Immature natural killer cell (primary cell): ENCODE results near the gene SLC25A44. TPM values are rescaled to one million over a fixed set of nuclear protein-coding genes. Genes with fewer than 3 reads are reported as not detected.
A peak's percentile ranks its signal among the peaks of the same experiment; 100 is the strongest.
"Not testable (repeated sequence)": the region's sequence is repeated elsewhere in the genome, so short reads cannot be mapped to it uniquely, and the experiment has no call there.

Experiments used
- DNase-seq, 3 donors: peaks; one replicate each; pipeline ENCODE4 v3.0.0; 2022; ENCODE audit warnings: mixed read lengths in 1 of 3
- H3K27ac Mint-ChIP-seq, 6 donors: one replicate each; pipeline ENCODE4 v1.8.0; 2020; ENCODE audit warnings: mixed read lengths in 6 of 6, mild to moderate bottlenecking in 5 of 6, inconsistent platforms in 4 of 6, moderate library complexity in 3 of 6
- H3K27me3 Mint-ChIP-seq, 3 donors: one replicate each; pipeline ENCODE4 v1.8.0; 2020 to 2021; ENCODE audit warnings: low read depth in 3 of 3, mild to moderate bottlenecking in 3 of 3, mixed read lengths in 3 of 3, moderate library complexity in 3 of 3, inconsistent platforms in 1 of 3
- H3K36me3 Mint-ChIP-seq, 3 donors: one replicate each; pipeline ENCODE4 v1.8.0; 2020; ENCODE audit warnings: mixed read lengths in 3 of 3, inconsistent platforms in 2 of 3, mild to moderate bottlenecking in 2 of 3
- H3K4me1 Mint-ChIP-seq, 2 donors: one replicate each; pipeline ENCODE4 v1.8.0; 2020; ENCODE audit warnings: inconsistent platforms in 2 of 2, mild to moderate bottlenecking in 2 of 2, mixed read lengths in 2 of 2, moderate library complexity in 1 of 2
- H3K4me3 Mint-ChIP-seq, 5 donors: one replicate each; pipeline ENCODE4 v1.8.0; 2020; ENCODE audit warnings: mild to moderate bottlenecking in 5 of 5, mixed read lengths in 5 of 5, inconsistent platforms in 3 of 5, moderate library complexity in 3 of 5
- H3K9me3 Mint-ChIP-seq, 6 donors: one replicate each; pipeline ENCODE4 v1.8.0; 2020; ENCODE audit warnings: mild to moderate bottlenecking in 6 of 6, mixed read lengths in 6 of 6, inconsistent platforms in 4 of 6, moderate library complexity in 3 of 6
- polyA plus RNA-seq, 3 donors: library from polyadenylated mRNA; unstranded; fragments of 300-500 nt; fragmentation: Illumina TruSeq; gene quantifications; one replicate each; pipeline ENCODE4 v1.2.3, GENCODE V29; 2021

Gene SLC25A44
- polyA plus RNA-seq, 3 donors from 2014 or later, result 5.5 to 21.5 (median 12.1) TPM

- Mint-ChIP-seq H3K27me3 (peaks cover 0 to 7% (median 0%) of the 10 kb centered on the region in 3 donors), H3K4me3 (peak overlapping the region in 1 of 5 donors; percentile 14), H3K9me3 (no peaks in the 10 kb centered on the region), H3K27ac (peak overlapping the region in 5 of 6 donors; percentile 31 to 71 (median 48)), H3K4me1 (peaks cover 48 to 63% of the 10 kb centered on the region in 2 donors), H3K36me3 (peaks cover 0 to 17% (median 9%) of the 10 kb centered on the region in 3 donors)
- DNase-seq, result no peak
Observed at GRCh38 chr1:156198831-156199349, 5.0 kb downstream of the SLC25A44 start.

DNA sequence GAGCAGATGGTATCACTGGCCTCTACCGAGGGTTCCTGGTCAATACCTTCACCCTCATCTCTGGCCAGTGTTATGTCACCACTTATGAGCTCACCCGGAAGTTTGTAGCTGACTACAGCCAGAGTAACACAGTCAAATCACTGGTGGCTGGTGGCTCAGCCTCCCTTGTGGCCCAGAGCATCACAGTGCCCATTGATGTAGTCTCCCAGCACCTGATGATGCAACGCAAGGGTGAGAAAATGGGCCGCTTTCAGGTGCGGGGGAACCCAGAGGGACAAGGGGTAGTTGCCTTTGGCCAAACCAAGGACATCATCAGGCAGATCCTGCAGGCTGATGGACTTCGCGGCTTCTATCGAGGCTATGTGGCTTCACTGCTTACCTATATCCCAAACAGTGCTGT lies 6.1 kb downstream of the SLC25A44 start:
- H3K27me3 Mint-ChIP-seq, result peaks cover 0 to 2% (median 0%) of the 10 kb centered on the region in 3 donors
- peaks cover 38 to 55% of the 10 kb centered on the region in 2 donors for H3K4me1 Mint-ChIP-seq
- peak overlapping the region in 2 of 6 donors; percentile 2 to 30 for H3K27ac Mint-ChIP-seq
- DNase-seq, result no peak
- H3K36me3 Mint-ChIP-seq, result peaks cover 0 to 17% (median 7%) of the 10 kb centered on the region in 3 donors
- no peaks in the 10 kb centered on the region for H3K9me3 Mint-ChIP-seq
- no peak overlapping the region for H3K4me3 Mint-ChIP-seq

DNA sequence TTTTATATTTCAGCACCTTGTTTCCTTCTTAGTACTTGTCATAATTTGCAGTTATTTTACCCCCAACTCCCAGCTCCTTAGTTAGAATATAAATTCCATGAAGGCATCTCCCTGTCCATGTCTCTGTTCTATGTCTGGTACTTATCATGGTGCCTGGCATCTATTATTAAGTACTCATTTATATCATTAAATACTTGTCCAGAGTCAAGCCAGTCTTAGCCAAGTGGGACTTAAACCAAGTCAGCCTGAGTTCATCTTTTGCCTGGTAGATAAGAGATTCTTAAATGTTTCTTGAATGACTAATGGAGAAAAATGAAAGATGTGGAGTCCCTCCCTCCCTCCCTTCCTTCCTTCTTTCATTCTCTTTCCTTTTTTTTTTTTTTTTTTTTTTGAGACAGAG lies 9.4 kb downstream of the SLC25A44 start:
- peaks cover 0 to 2% (median 0%) of the 10 kb centered on the region in 3 donors for H3K27me3 Mint-ChIP-seq
- no peaks in the 10 kb centered on the region for H3K9me3 Mint-ChIP-seq
- H3K4me3 Mint-ChIP-seq, result no peak overlapping the region
- H3K36me3 Mint-ChIP-seq, result peaks cover 4 to 30% (median 11%) of the 10 kb centered on the region in 3 donors
- no peak overlapping the region for H3K27ac Mint-ChIP-seq
- no peak for DNase-seq
- H3K4me1 Mint-ChIP-seq, result peaks cover 23 to 28% of the 10 kb centered on the region in 2 donors

DNA sequence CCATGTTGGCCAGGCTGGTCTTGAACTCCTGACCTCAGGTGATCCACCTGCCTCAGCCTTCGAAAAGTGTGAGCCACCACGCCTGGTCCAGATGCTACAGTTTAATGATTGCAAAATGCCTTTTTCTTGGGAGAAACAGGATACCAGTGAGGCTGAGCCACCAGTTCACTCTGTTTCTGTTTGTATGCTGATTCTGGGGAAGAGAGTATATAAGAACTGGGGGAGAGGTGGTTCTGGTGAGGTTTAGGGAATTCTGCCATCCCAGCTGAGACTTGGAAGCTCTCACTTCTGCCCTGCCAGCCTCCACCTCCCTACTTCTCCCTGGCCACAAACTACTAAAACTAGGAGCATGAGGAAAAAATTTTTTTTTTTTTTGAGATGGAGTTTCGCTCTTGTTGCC lies 10.8 kb downstream of the SLC25A44 start:
- no peak for DNase-seq
- H3K27me3 Mint-ChIP-seq, result peaks cover 0 to 2% (median 0%) of the 10 kb centered on the region in 3 donors
- H3K4me3 Mint-ChIP-seq, result no peak overlapping the region
- no peak overlapping the region for H3K27ac Mint-ChIP-seq
- peaks cover 11 to 15% of the 10 kb centered on the region in 2 donors for H3K4me1 Mint-ChIP-seq
- peaks cover 11 to 36% (median 11%) of the 10 kb centered on the region in 3 donors for H3K36me3 Mint-ChIP-seq
- H3K9me3 Mint-ChIP-seq, result no peaks in the 10 kb centered on the region

GRCh38 chr1:156211243-156211642 lies 17.3 kb downstream of the SLC25A44 start:
- DNase-seq, result no peak
- H3K9me3 Mint-ChIP-seq, result no peaks in the 10 kb centered on the region
- H3K4me3 Mint-ChIP-seq, result peak overlapping the region in 4 of 5 donors; percentile 14 to 97 (median 28)
- peak overlapping the region; percentile 15 to 99 (median 81) for H3K27ac Mint-ChIP-seq
- H3K27me3 Mint-ChIP-seq, result peaks cover 0 to 6% (median 2%) of the 10 kb centered on the region in 3 donors
- H3K4me1 Mint-ChIP-seq, result peaks cover 24 to 31% of the 10 kb centered on the region in 2 donors
- H3K36me3 Mint-ChIP-seq, result peaks cover 0 to 28% (median 6%) of the 10 kb centered on the region in 3 donors

DNA sequence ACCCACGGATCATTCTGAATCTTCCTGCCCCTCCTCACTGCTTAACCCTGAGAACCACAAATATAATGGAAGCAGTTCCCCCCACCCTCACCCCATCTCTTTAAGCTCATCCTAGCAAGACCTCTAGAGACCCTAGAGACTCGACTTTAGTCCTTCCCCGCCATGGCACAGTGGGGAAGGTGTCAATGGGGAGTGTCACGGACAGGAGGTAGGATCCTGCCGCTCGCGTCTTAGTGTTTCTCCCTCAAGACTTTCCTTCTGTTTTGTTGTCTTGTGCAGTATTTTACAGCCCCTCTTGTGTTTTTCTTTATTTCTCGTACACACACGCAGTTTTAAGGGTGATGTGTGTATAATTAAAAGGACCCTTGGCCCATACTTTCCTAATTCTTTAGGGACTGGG lies 18.2 kb downstream of the SLC25A44 start:
- Mint-ChIP-seq H3K4me1 (peaks cover 24 to 31% of the 10 kb centered on the region in 2 donors), H3K4me3 (peak overlapping the region; percentile 90 to 99 (median 97)), H3K9me3 (no peaks in the 10 kb centered on the region), H3K27ac (peak overlapping the region; percentile 97 to 99 (median 98)), H3K27me3 (peaks cover 0 to 6% (median 2%) of the 10 kb centered on the region in 3 donors), H3K36me3 (peaks cover 0 to 25% (median 6%) of the 10 kb centered on the region in 3 donors)
- DNase-seq, result no peak

DNA sequence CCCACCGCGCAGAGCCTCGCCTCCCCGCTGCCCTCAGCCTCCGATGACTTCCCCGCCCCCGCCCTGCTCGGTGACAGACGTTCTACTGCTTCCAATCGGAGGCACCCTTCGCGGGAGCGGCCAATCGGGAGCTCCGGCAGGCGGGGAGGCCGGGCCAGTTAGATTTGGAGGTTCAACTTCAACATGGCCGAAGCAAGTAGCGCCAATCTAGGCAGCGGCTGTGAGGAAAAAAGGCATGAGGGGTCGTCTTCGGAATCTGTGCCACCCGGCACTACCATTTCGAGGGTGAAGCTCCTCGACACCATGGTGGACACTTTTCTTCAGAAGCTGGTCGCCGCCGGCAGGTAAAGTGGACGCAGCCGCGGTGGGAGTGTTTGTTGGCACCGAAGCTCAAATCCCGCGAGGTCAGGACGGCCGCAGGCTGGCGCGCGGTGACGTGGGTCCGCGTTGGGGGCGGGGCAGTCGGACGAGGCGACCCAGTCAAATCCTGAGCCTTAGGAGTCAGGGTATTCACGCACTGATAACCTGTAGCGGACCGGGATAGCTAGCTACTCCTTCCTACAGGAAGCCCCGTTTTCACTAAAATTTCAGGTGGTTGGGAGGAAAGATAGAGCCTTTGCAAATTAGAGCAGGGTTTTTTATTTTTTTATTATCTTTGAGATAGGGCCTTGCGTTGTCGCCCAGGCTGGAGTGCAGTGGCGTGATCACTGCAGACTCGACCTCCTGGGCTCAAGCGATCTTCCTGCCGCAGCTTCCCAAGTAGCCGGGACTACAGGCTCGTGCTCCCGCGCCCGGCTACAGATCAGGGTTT lies 19.1 kb downstream of the SLC25A44 start, which contains the start of gene PMF1:
Gene PMF1 (plus strand): TSS at position 175 of the 811 bp plus-strand sequence. CDS start 9 bp downstream, at position 184.
- Mint-ChIP-seq H3K4me1 (peaks cover 28 to 37% of the 10 kb centered on the region in 2 donors), H3K9me3 (no peaks in the 10 kb centered on the region), H3K27ac (peak within 1 kb of the TSS; percentile 97 to 99 (median 98)), H3K36me3 (peaks cover 0 to 22% (median 6%) of the 10 kb centered on the region in 3 donors), H3K27me3 (peaks cover 0 to 6% (median 2%) of the 10 kb centered on the region in 3 donors), H3K4me3 (peak within 1 kb of the TSS; percentile 90 to 99 (median 97))
- peak; percentile 95 for DNase-seq

- peaks cover 31 to 40% of the 10 kb centered on the region in 2 donors for H3K4me1 Mint-ChIP-seq
- no peak for DNase-seq
- peaks cover 0 to 6% (median 2%) of the 10 kb centered on the region in 3 donors for H3K27me3 Mint-ChIP-seq
- no peaks in the 10 kb centered on the region for H3K9me3 Mint-ChIP-seq
- H3K4me3 Mint-ChIP-seq, result peak overlapping the region; percentile 90 to 99 (median 97)
- H3K27ac Mint-ChIP-seq, result peak overlapping the region; percentile 97 to 99 (median 98)
- H3K36me3 Mint-ChIP-seq, result peaks cover 0 to 19% (median 4%) of the 10 kb centered on the region in 3 donors
Observed at GRCh38 chr1:156213644-156213966, 19.7 kb downstream of the SLC25A44 start.

DNA sequence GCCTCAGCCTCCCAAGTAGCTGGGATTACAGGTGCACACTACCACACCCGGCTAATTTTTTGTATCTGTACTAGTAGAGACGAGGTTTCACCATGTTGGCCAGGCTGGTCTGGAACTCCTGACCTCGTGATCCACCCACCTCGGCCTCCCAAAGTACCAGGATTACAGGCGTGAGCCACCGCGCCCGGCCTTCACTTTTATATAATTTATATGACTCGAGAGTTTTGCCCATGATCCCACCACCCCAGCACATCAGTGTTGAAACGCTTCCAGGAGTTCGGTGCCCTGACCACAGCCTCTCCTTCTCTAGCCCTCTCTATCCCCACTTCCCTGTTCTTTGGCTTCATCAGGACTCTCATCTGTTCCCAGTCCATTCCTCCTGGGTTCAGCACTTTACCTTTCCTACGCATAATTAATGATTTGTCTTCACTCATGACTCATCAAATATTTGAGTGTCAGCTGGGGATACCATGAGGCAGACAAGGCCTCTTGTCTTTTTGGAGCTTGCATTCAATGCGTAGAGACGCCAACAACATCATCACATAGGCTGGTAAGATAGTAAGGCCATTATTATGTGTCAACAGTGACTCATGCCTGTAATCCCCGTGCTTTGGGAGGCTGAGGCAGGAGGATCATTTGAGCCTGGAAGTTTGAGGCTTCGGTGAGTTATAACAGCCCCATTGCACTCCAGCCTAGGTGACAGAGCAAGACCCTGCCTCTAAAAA lies 20.3 kb downstream of the SLC25A44 start:
- Mint-ChIP-seq H3K27me3 (peaks cover 0 to 6% (median under 1%) of the 10 kb centered on the region in 3 donors), H3K36me3 (peaks cover 0 to 13% (median 0%) of the 10 kb centered on the region in 3 donors), H3K4me3 (peak overlapping the region; percentile 55 to 88 (median 74)), H3K4me1 (peaks cover 31 to 43% of the 10 kb centered on the region in 2 donors), H3K9me3 (no peaks in the 10 kb centered on the region), H3K27ac (peak overlapping the region; percentile 61 to 99 (median 88))
- DNase-seq, result no peak

DNA sequence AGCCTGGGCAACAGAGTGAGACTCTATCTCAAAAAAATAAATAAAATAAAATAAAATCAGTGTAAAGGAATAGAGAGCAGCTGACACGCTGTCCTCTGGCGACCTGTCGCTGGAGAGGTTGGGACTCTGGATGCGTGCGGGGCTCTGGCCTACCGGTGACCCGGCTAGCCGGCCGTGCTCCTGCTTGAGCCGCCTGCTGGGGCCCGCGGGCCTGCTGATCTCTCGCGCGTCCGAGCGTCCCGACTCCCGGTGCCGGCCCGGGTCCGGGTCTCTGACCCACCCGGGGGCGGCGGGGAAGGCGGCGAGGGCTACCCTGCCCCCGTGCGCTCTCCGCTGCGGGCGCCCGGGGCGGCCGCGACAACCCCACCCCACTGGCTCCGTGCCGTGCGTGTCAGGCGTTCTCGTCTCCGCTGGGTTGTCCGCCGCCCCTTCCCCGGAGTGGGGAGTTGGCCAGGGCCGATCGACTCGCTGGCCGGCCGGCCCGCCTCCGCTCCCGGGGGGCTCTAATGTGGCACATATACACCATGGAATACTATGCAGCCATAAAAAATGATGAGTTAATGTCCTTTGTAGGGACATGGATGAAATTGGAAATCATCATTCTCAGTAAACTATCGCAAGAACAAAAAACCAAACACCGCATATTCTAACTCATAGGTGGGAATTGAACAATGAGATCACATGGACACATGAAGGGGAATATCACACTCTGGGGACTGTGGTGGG lies 22.6 kb downstream of the SLC25A44 start:
- not testable (repeated sequence) for H3K27me3 Mint-ChIP-seq, H3K27ac Mint-ChIP-seq, DNase-seq, H3K9me3 Mint-ChIP-seq, H3K4me3 Mint-ChIP-seq
- H3K4me1 Mint-ChIP-seq, result peaks cover 32 to 46% of the 10 kb centered on the region in 2 donors
- H3K36me3 Mint-ChIP-seq, result peaks cover 6 to 14% (median 7%) of the 10 kb centered on the region in 3 donors

DNA sequence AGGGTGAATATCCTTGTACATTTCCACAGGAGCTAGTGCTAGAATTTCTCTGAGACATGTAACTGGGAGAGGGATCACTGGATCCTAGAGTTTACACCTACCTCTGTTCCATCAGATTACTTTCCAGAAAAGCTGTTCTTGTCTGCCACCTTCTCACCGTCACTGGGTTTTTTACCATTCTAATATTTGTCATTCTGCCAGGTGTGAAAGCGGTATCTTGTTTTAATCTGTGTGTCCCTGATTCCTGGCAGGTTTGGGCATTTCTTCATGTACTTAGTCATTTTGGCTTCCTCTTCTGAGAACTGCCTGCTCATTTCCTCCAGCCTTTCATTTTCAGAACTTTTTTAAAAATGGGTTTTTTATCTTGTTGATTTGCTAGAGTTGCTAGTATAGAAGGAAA lies 24.0 kb downstream of the SLC25A44 start:
- Mint-ChIP-seq H3K4me1 (peaks cover 21 to 35% of the 10 kb centered on the region in 2 donors), H3K27ac (peak overlapping the region in 4 of 6 donors; percentile 28 to 82 (median 52)), H3K4me3 (peak overlapping the region in 1 of 5 donors; percentile 27), H3K9me3 (no peaks in the 10 kb centered on the region), H3K36me3 (peaks cover 11 to 24% (median 16%) of the 10 kb centered on the region in 3 donors), H3K27me3 (peaks cover 0 to 3% (median 0%) of the 10 kb centered on the region in 3 donors)
- no peak for DNase-seq

DNA sequence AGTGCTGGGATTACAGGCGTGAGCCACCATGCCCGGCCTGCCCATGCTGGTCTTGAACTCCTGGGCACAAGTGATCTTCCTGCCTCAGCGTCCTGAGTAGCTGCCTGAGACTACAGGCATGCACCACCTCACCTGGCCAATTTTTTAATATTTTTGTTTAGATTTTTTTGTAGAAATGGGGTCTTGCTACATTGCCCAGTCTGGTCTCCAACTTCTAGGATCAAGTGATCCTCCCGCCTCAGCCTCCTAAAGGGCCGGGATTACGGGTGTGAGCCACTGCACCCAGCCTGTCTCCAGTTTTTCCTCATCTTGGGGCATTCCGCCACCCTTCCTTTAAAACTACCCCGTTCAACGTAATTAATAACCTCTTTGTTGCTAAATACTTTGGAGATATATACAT lies 26.3 kb downstream of the SLC25A44 start:
- H3K27ac Mint-ChIP-seq, result no peak overlapping the region
- peaks cover 12 to 29% of the 10 kb centered on the region in 2 donors for H3K4me1 Mint-ChIP-seq
- H3K9me3 Mint-ChIP-seq, result no peaks in the 10 kb centered on the region
- peaks cover 0 to 2% (median 0%) of the 10 kb centered on the region in 3 donors for H3K27me3 Mint-ChIP-seq
- no peak overlapping the region for H3K4me3 Mint-ChIP-seq
- no peak for DNase-seq
- H3K36me3 Mint-ChIP-seq, result peaks cover 21 to 33% (median 26%) of the 10 kb centered on the region in 3 donors
